ENCODE results near the gene ETV3.

Gene ETV3

DNA sequence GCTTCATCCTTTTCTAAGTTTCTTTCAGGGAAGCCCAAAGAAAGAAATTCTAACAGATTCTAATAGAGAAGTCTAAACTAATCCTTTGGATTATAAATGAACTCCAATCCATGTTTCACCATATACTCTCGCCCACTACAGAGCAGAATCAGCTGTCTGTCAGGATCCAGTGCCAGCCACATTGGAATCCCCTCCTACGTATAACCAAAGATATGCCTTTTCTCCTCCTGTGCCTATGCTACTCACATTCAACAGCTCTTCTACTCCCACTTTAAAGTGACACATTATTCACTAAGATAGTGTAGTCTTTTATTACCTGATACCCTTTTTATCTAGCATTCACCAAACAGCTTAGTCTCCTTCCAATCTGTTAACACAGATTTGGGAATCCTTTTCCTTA lies 3.1 kb downstream of the ETV3 start:
- H3K9ac ChIP-seq, result 0 out of 2 replicates have a peak overlapping the region, but pooled peaks have one; percentile 3
- peaks cover 62% of the 10 kb centered on the region for H3K36me3 ChIP-seq
- H3K9me3 ChIP-seq, result no peaks in the 10 kb centered on the region
- TF ChIP-seq Cebpa-rat (IDR thresholded peaks at IDR 0.05), result no peak
- no peak overlapping the region for H3K27ac ChIP-seq
- H3K27me3 ChIP-seq, result no peaks in the 10 kb centered on the region
- no peak overlapping the region for H3K4me3 ChIP-seq
- peaks cover 62% of the 10 kb centered on the region for H3K4me1 ChIP-seq
- peaks cover 63% of the 10 kb centered on the region for H4K20me1 ChIP-seq
- peak overlapping the region; percentile 63 for H3K4me2 ChIP-seq

DNA sequence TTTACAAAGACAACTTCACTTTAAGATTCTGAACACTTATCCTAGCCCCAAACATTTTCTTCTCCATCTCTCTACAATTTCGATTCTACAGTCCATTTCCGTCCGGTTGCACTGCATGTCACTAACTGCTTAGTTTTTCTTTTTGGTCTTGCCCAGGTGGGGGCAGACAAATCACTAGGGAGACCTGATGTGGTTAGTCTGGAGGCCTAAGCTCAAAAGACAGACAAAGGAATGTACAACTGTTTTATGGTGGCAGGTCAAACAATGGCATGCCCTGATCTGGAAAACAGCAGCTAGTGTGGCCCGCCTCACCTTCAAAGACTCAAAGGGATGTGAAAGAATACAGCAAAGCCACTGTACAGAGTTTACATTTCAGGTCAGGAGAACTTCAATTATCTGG lies 3.8 kb downstream of the ETV3 start:
- peaks cover 63% of the 10 kb centered on the region for H4K20me1 ChIP-seq
- no peak overlapping the region for H3K4me3 ChIP-seq
- no peaks in the 10 kb centered on the region for H3K27me3 ChIP-seq
- H3K4me1 ChIP-seq, result peaks cover 61% of the 10 kb centered on the region
- no peak for TF ChIP-seq Cebpa-rat (IDR thresholded peaks at IDR 0.05)
- peak overlapping the region; percentile 63 for H3K4me2 ChIP-seq
- H3K9ac ChIP-seq, result 0 out of 2 replicates have a peak overlapping the region, but pooled peaks have one; percentile 3
- peaks cover 68% of the 10 kb centered on the region for H3K36me3 ChIP-seq
- no peak overlapping the region for H3K27ac ChIP-seq
- H3K9me3 ChIP-seq, result no peaks in the 10 kb centered on the region

DNA sequence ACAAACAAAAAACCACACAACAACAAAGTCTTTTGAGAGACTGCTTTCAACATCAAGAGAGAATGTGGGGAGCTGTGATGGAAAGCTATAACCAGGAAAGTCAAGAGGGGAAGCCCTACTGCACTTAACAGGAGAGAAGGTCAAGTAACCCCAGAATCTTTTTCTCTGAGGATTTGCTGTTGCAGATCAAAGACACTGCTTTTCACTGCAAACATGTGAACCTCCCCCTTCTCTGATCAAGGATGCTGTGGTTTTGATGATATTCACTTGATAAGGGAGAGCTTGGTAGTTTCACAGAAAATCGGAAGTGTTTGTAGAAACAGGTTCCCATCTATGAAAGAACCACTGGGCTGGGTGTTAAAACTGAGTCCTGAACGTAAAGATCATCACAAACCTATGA lies 4.8 kb downstream of the ETV3 start:
- no peak for TF ChIP-seq Cebpa-rat (IDR thresholded peaks at IDR 0.05)
- Histone ChIP-seq H3K9ac (peak overlapping the region; percentile 37; the same call in 1 of the 2 replicates), H3K27me3 (no peaks in the 10 kb centered on the region), H3K9me3 (no peaks in the 10 kb centered on the region), H3K36me3 (peaks cover 77% of the 10 kb centered on the region), H4K20me1 (peaks cover 63% of the 10 kb centered on the region), H3K4me2 (peak overlapping the region; percentile 63), H3K4me1 (peaks cover 54% of the 10 kb centered on the region), H3K4me3 (no peak overlapping the region), H3K27ac (no peak overlapping the region; the same call in 1 of the 2 replicates)

DNA sequence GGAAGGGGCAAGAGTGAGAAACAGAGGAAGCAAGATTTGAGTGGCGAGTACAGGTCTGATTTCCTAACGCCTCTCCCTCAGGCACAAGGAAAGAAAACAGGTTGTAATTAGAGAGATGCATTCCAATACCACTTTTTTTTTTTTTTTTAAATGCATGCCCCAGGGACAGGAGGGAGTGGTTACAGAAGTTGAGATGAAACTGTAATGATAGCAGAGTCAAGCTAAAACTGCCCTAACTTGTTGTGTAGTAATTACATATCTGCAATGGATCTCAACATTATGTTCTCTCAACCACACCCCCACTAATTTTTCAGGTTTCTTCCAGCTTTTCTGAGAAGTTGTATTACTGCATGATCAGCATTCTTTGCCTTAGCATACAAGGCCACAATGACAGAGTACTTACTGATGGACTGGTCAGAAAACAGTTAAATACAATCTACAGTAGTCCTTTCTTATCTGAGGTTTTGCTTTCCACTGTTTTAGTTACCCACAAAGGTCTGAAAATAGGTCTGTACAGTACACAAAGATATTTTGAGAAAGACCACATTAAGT lies 5.5 kb downstream of the ETV3 start:
- Histone ChIP-seq H3K4me2 (peak overlapping the region; percentile 63; the same call in 1 of the 2 replicates), H3K27me3 (no peaks in the 10 kb centered on the region), H4K20me1 (peaks cover 60% of the 10 kb centered on the region), H3K9ac (no peak overlapping the region), H3K9me3 (no peaks in the 10 kb centered on the region), H3K4me3 (no peak overlapping the region), H3K4me1 (peaks cover 54% of the 10 kb centered on the region), H3K36me3 (peaks cover 85% of the 10 kb centered on the region), H3K27ac (no peak overlapping the region)
- TF ChIP-seq Cebpa-rat (IDR thresholded peaks at IDR 0.05), result no peak

DNA sequence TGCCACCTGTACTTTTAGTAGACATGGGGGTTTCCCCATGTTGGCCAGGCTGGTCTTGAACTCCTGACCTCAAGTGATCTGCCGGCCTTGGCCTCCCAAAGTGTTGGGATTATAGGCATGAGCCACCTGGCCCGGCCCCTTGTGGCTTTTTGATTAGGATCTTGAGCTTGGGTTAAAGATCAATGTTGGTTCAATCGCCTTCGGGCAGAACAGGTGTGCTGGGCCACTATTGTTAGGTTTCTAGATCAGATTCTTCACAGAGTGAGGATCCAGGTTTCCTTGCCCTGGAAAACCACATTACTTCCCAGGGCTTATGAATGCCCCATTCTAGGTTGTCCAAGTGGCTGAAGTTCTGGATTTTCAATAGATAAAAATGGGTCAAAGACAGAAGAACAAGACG lies 6.1 kb downstream of the ETV3 start:
- no peak overlapping the region for H3K4me2 ChIP-seq
- no peak overlapping the region for H3K9ac ChIP-seq
- peaks cover 54% of the 10 kb centered on the region for H4K20me1 ChIP-seq
- no peaks in the 10 kb centered on the region for H3K27me3 ChIP-seq
- H3K27ac ChIP-seq, result no peak overlapping the region
- no peak overlapping the region for H3K4me3 ChIP-seq
- peaks cover 52% of the 10 kb centered on the region for H3K4me1 ChIP-seq
- peaks cover 90% of the 10 kb centered on the region for H3K36me3 ChIP-seq
- no peak for TF ChIP-seq Cebpa-rat (IDR thresholded peaks at IDR 0.05)
- H3K9me3 ChIP-seq, result no peaks in the 10 kb centered on the region

DNA sequence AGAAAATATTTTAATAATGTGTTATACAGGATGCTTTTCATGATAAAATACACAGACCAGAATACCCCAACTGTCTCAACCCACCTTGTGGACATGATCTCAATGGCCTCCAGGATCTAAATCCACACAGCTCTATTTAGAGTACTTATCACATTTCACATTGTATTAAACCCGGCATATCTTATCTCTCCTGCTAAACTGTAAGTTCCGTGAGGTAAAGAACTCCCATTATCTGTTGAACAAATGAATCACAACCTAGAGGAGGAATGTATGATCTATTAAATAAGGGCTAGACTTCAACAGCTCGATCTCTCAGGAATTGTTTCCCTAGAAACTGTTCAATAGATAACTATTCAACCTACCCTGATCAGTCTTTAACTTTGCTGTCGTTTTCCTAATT lies 6.9 kb downstream of the ETV3 start:
- Histone ChIP-seq H3K4me2 (no peak overlapping the region), H3K36me3 (peaks cover 98% of the 10 kb centered on the region), H3K9me3 (no peaks in the 10 kb centered on the region), H4K20me1 (peaks cover 46% of the 10 kb centered on the region), H3K9ac (no peak overlapping the region), H3K4me3 (no peak overlapping the region), H3K27ac (no peak overlapping the region), H3K27me3 (no peaks in the 10 kb centered on the region), H3K4me1 (peaks cover 44% of the 10 kb centered on the region)
- TF ChIP-seq Cebpa-rat (IDR thresholded peaks at IDR 0.05), result no peak

DNA sequence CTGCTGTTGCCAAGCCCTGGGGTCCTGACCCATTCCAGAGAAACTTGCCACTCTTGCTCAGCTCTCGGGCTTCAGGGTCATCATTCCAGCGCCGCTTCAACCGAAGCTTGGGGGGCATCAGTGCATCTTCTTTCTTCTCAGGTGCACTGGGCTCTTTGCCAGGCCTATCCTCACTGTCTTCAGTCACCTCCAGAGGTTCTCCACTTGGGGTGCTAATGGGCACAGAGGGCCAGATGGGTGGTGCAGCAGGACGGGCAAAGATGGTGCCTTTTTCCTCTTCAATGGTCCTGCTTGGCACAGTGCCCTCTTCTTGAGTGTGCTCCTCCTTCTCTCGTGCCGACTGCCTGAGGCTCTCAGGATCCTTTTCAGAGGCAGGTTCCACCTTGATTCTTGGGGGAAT lies 13.3 kb downstream of the ETV3 start:
- peaks cover 19% of the 10 kb centered on the region for H3K4me1 ChIP-seq
- TF ChIP-seq Cebpa-rat (IDR thresholded peaks at IDR 0.05), result no peak
- no peaks in the 10 kb centered on the region for H3K27me3 ChIP-seq
- no peak overlapping the region for H3K4me3 ChIP-seq
- no peaks in the 10 kb centered on the region for H3K9me3 ChIP-seq
- H3K9ac ChIP-seq, result no peak overlapping the region
- no peak overlapping the region for H3K27ac ChIP-seq
- H4K20me1 ChIP-seq, result peaks cover 40% of the 10 kb centered on the region
- 0 out of 2 replicates have a peak overlapping the region, but pooled peaks have one; percentile 14 for H3K4me2 ChIP-seq
- H3K36me3 ChIP-seq, result peaks cover 77% of the 10 kb centered on the region

DNA sequence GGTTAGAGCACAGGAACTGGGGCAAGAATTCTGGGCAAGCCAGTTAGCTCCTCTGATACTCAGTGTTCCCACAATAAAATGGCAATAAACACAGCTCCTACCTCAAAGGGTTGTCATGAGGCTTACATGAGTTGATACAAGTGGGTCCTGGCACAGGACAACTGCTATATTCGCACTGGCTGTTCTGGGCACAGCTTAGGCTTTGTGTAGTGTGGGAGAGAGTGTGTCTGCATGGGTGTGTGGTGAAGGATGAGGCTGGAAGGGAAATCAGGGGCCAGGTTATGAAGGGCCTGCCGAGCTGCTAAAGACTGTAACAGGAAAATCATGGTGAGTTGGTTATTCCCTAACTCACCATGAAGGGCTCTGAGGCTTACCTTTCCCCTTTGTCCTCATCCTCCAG lies 18.7 kb downstream of the ETV3 start:
- Histone ChIP-seq H3K27me3 (no peaks in the 10 kb centered on the region), H4K20me1 (peaks cover 33% of the 10 kb centered on the region), H3K9ac (no peak overlapping the region), H3K4me1 (peaks cover 23% of the 10 kb centered on the region), H3K4me2 (no peak overlapping the region), H3K9me3 (no peaks in the 10 kb centered on the region), H3K4me3 (no peak overlapping the region), H3K27ac (no peak overlapping the region), H3K36me3 (peaks cover 26% of the 10 kb centered on the region)
- no peak for TF ChIP-seq Cebpa-rat (IDR thresholded peaks at IDR 0.05)

DNA sequence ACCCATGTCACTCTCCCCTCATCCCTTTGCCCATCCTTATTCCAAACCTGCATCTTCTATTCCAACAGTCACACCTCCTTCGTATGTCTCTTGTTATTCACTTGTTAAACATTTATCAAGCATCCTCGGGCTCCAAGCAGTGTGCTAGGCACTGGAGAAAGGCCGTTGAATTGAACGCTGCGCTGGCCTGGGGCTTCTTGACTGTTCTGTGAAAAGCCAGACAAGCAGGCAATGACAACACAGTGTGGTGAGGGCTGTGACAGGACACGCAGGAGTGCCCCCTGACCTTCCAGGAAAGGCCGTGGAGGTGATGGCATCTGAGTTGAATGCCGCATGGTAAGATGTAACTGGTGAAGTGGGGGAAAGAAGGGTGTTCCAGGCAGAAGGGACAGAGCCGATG lies 19.2 kb downstream of the ETV3 start:
- H3K4me1 ChIP-seq, result peaks cover 19% of the 10 kb centered on the region
- peaks cover 28% of the 10 kb centered on the region for H4K20me1 ChIP-seq
- no peak overlapping the region for H3K4me3 ChIP-seq

DNA sequence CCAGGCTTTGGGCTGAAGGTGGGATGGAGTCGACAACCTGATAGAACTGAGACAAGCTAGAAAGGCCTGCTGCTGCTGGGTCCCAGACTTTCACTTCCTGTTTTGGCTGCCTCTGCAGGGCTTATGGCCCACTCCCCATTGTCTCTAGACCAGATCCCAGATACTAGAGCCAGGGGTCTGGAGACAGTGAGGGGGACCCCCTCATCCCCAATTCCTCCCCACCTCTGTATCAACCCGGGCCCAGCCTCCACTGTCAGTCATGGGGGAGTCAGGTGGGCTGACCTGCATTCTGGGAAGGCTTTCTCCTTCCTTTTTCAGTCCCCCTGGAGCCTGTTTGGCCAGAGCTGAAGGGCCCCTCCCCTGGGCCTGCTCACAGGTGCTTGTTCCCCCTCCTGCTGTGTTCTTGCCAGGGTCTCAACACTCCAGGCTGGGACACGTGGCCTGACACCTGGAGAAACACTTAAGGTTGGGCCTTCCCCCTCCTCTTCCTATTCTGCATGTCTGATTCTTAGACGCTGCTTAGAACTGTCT lies 20.6 kb downstream of the ETV3 start:
- TF ChIP-seq Cebpa-rat (IDR thresholded peaks at IDR 0.05), result no peak
- peaks cover 25% of the 10 kb centered on the region for H3K4me1 ChIP-seq
- H3K9ac ChIP-seq, result no peak overlapping the region
- no peak overlapping the region for H3K4me3 ChIP-seq
- H3K27me3 ChIP-seq, result no peaks in the 10 kb centered on the region
- H4K20me1 ChIP-seq, result peaks cover 14% of the 10 kb centered on the region; the same call in 1 of the 2 replicates
- peak overlapping the region; percentile 38; the same call in 1 of the 2 replicates for H3K27ac ChIP-seq
- H3K9me3 ChIP-seq, result no peaks in the 10 kb centered on the region
- peak overlapping the region; percentile 53 for H3K4me2 ChIP-seq
- peaks cover 8% of the 10 kb centered on the region for H3K36me3 ChIP-seq

More for the DNA sequence above, 19.2 kb downstream of the ETV3 start:
- Histone ChIP-seq H3K27ac (no peak overlapping the region), H3K27me3 (no peaks in the 10 kb centered on the region), H3K9ac (no peak overlapping the region), H3K9me3 (no peaks in the 10 kb centered on the region), H3K36me3 (peaks cover 22% of the 10 kb centered on the region), H3K4me2 (no peak overlapping the region)
- TF ChIP-seq Cebpa-rat (IDR thresholded peaks at IDR 0.05), result no peak

All from BLaER1 (cell line).